AG09309 (cell line): ENCODE data around the gene GLP2R.

Experiments
- DNase-seq: peaks from one replicate; pipeline ENCODE4 v3.0.0-alpha.2; 2010; ENCODE audit warnings: low read depth
- H3K4me3 ChIP-seq: 2 replicates; pipeline ENCODE4 v1.5.1; 2011; ENCODE audit warnings: mild to moderate bottlenecking, low read depth, low read length, moderate library complexity; ENCODE audit not compliant: control insufficient read depth
- CTCF ChIP-seq: IDR thresholded peaks from 2 replicates; pipeline ENCODE4 v1.5.1; 2011; ENCODE audit warnings: mild to moderate bottlenecking, low read depth, low read length, inconsistent platforms; ENCODE audit not compliant: insufficient read depth, control insufficient read depth; ENCODE audit errors: missing control alignments

Gene GLP2R

GRCh38 chr17:9833922-9834321, 8.2 kb downstream of the GLP2R start:
- DNase-seq: no peak
- TF ChIP-seq CTCF: no peak
- H3K4me3 ChIP-seq: no peak overlapping the region

GRCh38 chr17:9837551-9838471, 12.1 kb downstream of the GLP2R start:
- no peak overlapping the region for H3K4me3 ChIP-seq
- no peak for DNase-seq
- no peak for TF ChIP-seq CTCF

GRCh38 chr17:9839433-9839832, 13.7 kb downstream of the GLP2R start:
- no peak for DNase-seq
- no peak for TF ChIP-seq CTCF
- H3K4me3 ChIP-seq: no peak overlapping the region

GRCh38 chr17:9842057-9842758, 16.5 kb downstream of the GLP2R start:
- DNase-seq: no peak
- H3K4me3 ChIP-seq: no peak overlapping the region
- no peak for TF ChIP-seq CTCF

GRCh38 chr17:9843152-9844010, 17.7 kb downstream of the GLP2R start:
- no peak for TF ChIP-seq CTCF
- no peak for DNase-seq
- H3K4me3 ChIP-seq: no peak overlapping the region

GRCh38 chr17:9844153-9844552, 18.4 kb downstream of the GLP2R start:
- TF ChIP-seq CTCF: no peak
- no peak for DNase-seq
- no peak overlapping the region for H3K4me3 ChIP-seq
